HEK293 (cell line): ENCODE data around the gene ABCA2.

Source experiments
- CTCF ChIA-PET: fragments of 350-600 bp; formaldehyde crosslinking; extraction: SDS; loops from one replicate; lab custom pipeline; 2021; ENCODE audit warnings: antibody characterized with exemption; lab: Yijun Ruan, JAX
- POLR2A ChIA-PET: fragments of 300-600 bp; formaldehyde crosslinking; extraction: SDS; loops from one replicate; lab custom pipeline; 2020; ENCODE audit warnings: antibody characterized with exemption, inconsistent platforms; lab: Yijun Ruan, JAX
- H3K27ac ChIP-seq: fragments of 200-500 bp; sonication (Bioruptor generic); 2 replicates; pipeline ENCODE4 v1.5.1; 2014; ENCODE audit warnings: low read depth, low read length, control low read depth, inconsistent platforms; ENCODE audit errors: extremely low read depth
- H3K36me3 ChIP-seq, 2 experiments: fragments of 200-500 bp in 1 of 2; sonication (Bioruptor generic) in 1 of 2; 1 replicate in 1 of 2; 2 replicates in 1 of 2; pipeline ENCODE4 v1.5.1; 2014 to 2017; ENCODE audit warnings: inconsistent platforms in 2 of 2, low read length in 2 of 2; ENCODE audit not compliant: control insufficient read depth in 2 of 2, insufficient read depth in 1 of 2
- H3K4me1 ChIP-seq: fragments of 200-500 bp; sonication (Bioruptor generic); 2 replicates; pipeline ENCODE4 v1.5.1; 2014; ENCODE audit warnings: mild to moderate bottlenecking, low read length, inconsistent platforms; ENCODE audit not compliant: control insufficient read depth, insufficient read depth
- H3K4me3 ChIP-seq: 2 replicates; pipeline ENCODE4 v1.5.1; 2011; ENCODE audit warnings: low read depth, mild to moderate bottlenecking, control low read depth, low read length, moderate library complexity
- H3K9me3 ChIP-seq: fragments of 200-500 bp; sonication (Bioruptor generic); 2 replicates; pipeline ENCODE4 v1.5.1; 2014; ENCODE audit warnings: low read depth, low read length, inconsistent platforms; ENCODE audit not compliant: control insufficient read depth, insufficient read depth
- EGR2 ChIP-seq: fragments of 450-650 bp; formaldehyde crosslinking; IDR thresholded peaks from 2 replicates; pipeline ENCODE4 v1.5.1; 2016; ENCODE audit warnings: low read depth, missing biosample characterization, missing genetic modification characterization
- KLF1 ChIP-seq: fragments of 450-650 bp; formaldehyde crosslinking; IDR thresholded peaks from 2 replicates; pipeline ENCODE4 v1.5.1; 2016; ENCODE audit warnings: missing biosample characterization, missing genetic modification characterization
- KLF8 ChIP-seq: fragments of 450-650 bp; formaldehyde crosslinking; IDR thresholded peaks from 2 replicates; pipeline ENCODE4 v1.5.1; 2016; ENCODE audit warnings: missing biosample characterization, missing genetic modification characterization
- MYNN ChIP-seq: fragments of 450-650 bp; formaldehyde crosslinking; IDR thresholded peaks from 2 replicates; pipeline ENCODE4 v1.5.1; 2016; ENCODE audit warnings: missing biosample characterization, missing genetic modification characterization, borderline replicate concordance
- ZFHX2 ChIP-seq: fragments of 450-650 bp; formaldehyde crosslinking; conservative IDR thresholded peaks from 2 replicates; pipeline ENCODE4 v1.5.1; 2016; ENCODE audit warnings: missing biosample characterization, missing genetic modification characterization
- ZIC2 ChIP-seq: fragments of 450-650 bp; formaldehyde crosslinking; IDR thresholded peaks from 2 replicates; pipeline ENCODE4 v1.5.1; 2016; ENCODE audit warnings: missing biosample characterization, missing genetic modification characterization
- ZNF223 ChIP-seq: fragments of 450-650 bp; formaldehyde crosslinking; IDR thresholded peaks from 2 replicates; pipeline ENCODE4 v1.5.1; 2016; ENCODE audit warnings: missing biosample characterization, missing genetic modification characterization
- ZNF544 ChIP-seq: fragments of 450-650 bp; formaldehyde crosslinking; IDR thresholded peaks from 2 replicates; pipeline ENCODE4 v1.5.0; 2017; ENCODE audit warnings: missing biosample characterization, missing genetic modification characterization
- ZNF596 ChIP-seq: fragments of 450-650 bp; IDR thresholded peaks from 2 replicates; pipeline ENCODE4 v1.5.0; 2018; ENCODE audit warnings: missing biosample characterization, mild to moderate bottlenecking, missing genetic modification characterization, moderate library complexity
- ZNF600 ChIP-seq: fragments of 450-650 bp; formaldehyde crosslinking; IDR thresholded peaks from 2 replicates; pipeline ENCODE4 v1.5.1; 2016; ENCODE audit warnings: missing biosample characterization, missing genetic modification characterization
- ZNF677 ChIP-seq: fragments of 450-650 bp; IDR thresholded peaks from 2 replicates; pipeline ENCODE4 v1.5.0; 2018; ENCODE audit warnings: missing biosample characterization, mild to moderate bottlenecking, missing genetic modification characterization, moderate library complexity
- ZNF791 ChIP-seq: fragments of 450-650 bp; formaldehyde crosslinking; IDR thresholded peaks from 2 replicates; pipeline ENCODE4 v1.5.1; 2016; ENCODE audit warnings: missing biosample characterization, missing genetic modification characterization
- TF ChIP-seq, protein P1 (sequence below): fragments of 450-650 bp; formaldehyde crosslinking; IDR thresholded peaks from 2 replicates; pipeline ENCODE4 v1.5.1; 2016; ENCODE audit warnings: missing biosample characterization, missing genetic modification characterization
- TF ChIP-seq, protein P2 (sequence below): fragments of 450-650 bp; formaldehyde crosslinking; IDR thresholded peaks from 2 replicates; pipeline ENCODE4 v1.5.1; 2016; ENCODE audit warnings: missing biosample characterization, missing genetic modification characterization

Gene ABCA2

DNA sequence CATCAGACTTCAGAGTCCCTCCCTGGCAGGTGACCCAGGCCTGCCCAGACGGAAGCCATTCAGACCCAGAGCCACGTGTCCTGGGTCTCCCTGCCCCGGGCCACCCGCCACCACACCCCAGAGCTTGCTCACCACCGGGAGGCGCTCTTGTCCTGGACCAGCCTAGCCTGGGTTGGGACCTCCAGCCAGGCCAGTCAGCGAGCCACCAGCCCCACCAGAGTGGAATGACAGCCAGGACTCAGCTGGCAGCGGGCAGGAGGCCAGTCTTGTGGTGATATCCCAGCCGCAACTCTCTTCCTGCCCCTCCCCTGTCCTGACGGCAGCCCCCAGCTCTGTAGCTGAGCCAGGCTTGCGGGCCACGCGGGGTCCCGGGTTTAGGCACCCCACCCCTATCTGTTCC lies 52.4 kb downstream of the ABCA2 start:
- no peak overlapping the region for H3K27ac ChIP-seq
- H3K4me3 ChIP-seq, result no peak overlapping the region
- H3K4me1 ChIP-seq, result no peaks in the 10 kb centered on the region
- POLR2A ChIA-PET, result interaction anchor here (0.9 to 2.5 kb wide), 3 partner anchors 17 to 54 kb away, joined by 4 to 7 read pairs (median 4); partner anchors contain the start of gene PAXX
- H3K36me3 ChIP-seq, result no peaks in the 10 kb centered on the region
- no peaks in the 10 kb centered on the region for H3K9me3 ChIP-seq
- CTCF ChIA-PET, result interaction anchor here (0.6 to 3.4 kb wide), 10 partner anchors 10 to 133 kb away, joined by 3 to 22 read pairs (median 4); partner anchors contain the start of gene C8G
- TF ChIP-seq, protein P1, sequence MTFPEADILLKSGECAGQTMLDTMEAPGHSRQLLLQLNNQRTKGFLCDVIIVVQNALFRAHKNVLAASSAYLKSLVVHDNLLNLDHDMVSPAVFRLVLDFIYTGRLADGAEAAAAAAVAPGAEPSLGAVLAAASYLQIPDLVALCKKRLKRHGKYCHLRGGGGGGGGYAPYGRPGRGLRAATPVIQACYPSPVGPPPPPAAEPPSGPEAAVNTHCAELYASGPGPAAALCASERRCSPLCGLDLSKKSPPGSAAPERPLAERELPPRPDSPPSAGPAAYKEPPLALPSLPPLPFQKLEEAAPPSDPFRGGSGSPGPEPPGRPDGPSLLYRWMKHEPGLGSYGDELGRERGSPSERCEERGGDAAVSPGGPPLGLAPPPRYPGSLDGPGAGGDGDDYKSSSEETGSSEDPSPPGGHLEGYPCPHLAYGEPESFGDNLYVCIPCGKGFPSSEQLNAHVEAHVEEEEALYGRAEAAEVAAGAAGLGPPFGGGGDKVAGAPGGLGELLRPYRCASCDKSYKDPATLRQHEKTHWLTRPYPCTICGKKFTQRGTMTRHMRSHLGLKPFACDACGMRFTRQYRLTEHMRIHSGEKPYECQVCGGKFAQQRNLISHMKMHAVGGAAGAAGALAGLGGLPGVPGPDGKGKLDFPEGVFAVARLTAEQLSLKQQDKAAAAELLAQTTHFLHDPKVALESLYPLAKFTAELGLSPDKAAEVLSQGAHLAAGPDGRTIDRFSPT (tag by site-specific recombination), result 0 out of 2 replicates have a peak, but pooled peaks have one; percentile 6
- TF ChIP-seq ZNF677 (tag by site-specific recombination) (no peak), ZNF596 (tag by site-specific recombination) (no peak), ZIC2 (tag by site-specific recombination) (peak; percentile 34; the same call in 1 of the 2 replicates), ZNF223 (tag by site-specific recombination) (peak; percentile 91)
- TF ChIP-seq, protein P2, sequence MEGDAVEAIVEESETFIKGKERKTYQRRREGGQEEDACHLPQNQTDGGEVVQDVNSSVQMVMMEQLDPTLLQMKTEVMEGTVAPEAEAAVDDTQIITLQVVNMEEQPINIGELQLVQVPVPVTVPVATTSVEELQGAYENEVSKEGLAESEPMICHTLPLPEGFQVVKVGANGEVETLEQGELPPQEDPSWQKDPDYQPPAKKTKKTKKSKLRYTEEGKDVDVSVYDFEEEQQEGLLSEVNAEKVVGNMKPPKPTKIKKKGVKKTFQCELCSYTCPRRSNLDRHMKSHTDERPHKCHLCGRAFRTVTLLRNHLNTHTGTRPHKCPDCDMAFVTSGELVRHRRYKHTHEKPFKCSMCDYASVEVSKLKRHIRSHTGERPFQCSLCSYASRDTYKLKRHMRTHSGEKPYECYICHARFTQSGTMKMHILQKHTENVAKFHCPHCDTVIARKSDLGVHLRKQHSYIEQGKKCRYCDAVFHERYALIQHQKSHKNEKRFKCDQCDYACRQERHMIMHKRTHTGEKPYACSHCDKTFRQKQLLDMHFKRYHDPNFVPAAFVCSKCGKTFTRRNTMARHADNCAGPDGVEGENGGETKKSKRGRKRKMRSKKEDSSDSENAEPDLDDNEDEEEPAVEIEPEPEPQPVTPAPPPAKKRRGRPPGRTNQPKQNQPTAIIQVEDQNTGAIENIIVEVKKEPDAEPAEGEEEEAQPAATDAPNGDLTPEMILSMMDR (tag by site-specific recombination), result 0 out of 2 replicates have a peak, but pooled peaks have one; percentile 16

DNA sequence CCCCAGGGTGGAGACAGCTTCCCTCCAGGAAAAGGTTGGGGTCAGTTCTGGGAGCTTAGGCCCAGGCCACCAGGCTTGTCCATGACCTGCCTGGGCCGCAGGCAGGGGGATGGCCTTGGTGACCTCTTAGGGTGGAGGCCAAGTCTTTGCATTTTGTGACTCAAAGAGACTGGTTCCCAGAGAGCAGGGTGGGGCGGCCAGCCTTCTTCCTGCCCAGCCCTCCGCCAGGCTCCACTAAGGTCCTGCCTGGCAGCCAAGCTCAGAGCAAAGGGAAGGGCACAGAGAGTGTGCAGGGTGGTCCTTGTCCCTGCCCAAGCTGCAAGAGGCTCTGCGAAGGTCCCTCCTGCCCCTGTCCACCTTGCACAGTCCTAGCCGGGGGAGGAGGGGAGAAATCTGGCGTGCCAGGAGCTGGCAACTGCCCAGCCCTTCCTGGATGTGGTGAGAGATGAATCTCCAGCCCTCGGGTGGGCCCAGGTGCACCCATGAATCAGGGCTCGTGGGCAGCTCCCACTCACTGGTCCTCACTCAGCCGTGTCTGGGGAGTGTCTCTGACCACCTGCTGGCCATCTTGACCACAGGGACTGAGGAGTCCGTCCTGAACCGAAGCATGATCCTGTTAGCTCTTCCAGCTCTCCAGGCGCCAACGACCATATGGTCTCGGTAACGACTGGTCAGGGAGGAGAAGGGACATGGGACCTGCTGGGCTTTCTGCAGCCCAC lies 53.1 kb downstream of the ABCA2 start:
- no peaks in the 10 kb centered on the region for H3K36me3 ChIP-seq
- H3K27ac ChIP-seq, result no peak overlapping the region
- POLR2A ChIA-PET, result interaction anchor here (0.9 to 2.5 kb wide), 3 partner anchors 17 to 54 kb away, joined by 4 to 7 read pairs (median 5); partner anchors contain the start of gene PAXX
- no peaks in the 10 kb centered on the region for H3K4me1 ChIP-seq
- no peak overlapping the region for H3K4me3 ChIP-seq
- CTCF ChIA-PET, result interaction anchor here (0.5 to 3.4 kb wide), 12 partner anchors 10 to 614 kb away, joined by 3 to 22 read pairs (median 4); partner anchors contain the start of gene C8G
- TF ChIP-seq MYNN (tag by site-specific recombination) (no peak), ZFHX2 (tag by site-specific recombination) (0 out of 2 replicates have a peak, but pooled peaks have one; percentile 18), EGR2 (tag by site-specific recombination) (peak; percentile 16; the same call in 1 of the 2 replicates)
- no peaks in the 10 kb centered on the region for H3K9me3 ChIP-seq

DNA sequence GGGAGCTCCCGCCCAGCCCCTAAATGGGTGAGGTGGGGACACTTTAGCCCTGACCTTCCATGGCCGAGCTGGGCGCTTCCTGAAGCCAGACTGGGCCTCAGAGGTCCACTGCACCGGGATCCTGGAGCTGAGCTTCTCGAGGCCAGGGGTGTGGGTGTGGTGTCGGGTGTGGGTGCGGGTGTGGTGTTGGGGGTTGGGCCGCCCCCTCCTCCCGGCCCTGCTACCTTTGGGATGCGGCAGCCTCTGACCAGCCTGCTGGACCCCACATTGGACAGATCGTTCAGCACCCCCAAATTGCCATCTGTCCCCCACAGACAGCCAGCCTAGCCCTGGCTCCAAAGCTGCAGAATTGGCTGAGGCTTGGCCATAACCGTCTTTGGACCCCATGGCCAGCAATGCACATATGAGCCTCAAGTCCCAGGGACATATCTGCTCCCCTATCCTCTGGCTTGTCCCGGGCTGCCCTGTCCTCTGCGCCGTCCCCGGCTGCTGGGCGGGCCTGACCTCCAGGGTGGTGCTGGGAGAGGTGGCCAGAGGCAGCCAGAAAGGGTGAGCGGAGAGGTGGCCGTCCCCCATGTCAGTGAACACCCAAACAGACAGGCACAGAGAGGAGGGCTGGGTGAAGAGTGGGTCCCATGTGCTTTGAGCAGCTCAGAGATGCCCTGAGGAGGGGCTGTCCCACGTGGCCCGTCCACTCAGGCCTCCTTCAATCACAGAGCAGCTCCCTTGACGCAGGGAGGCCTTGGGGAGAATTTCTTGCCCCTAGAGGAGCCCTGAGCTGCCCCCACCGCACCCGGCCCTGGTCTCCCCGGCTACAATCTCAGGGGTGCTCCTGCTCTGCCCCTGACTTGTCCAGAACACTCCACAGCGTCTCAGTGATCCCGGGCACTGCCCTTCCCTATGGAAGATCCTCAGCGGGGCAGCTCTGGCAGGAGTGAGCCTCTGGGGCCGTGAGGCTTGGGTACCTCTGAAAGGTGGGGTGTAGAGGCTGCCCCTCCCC lies 54.1 kb downstream of the ABCA2 start:
- Histone ChIP-seq H3K36me3 (no peaks in the 10 kb centered on the region), H3K27ac (no peak overlapping the region)
- CTCF ChIA-PET, result interaction anchor here (0.5 to 3.4 kb wide), 8 partner anchors 18 to 409 kb away, joined by 3 to 22 read pairs (median 3); no protein-coding TSS in a partner anchor
- TF ChIP-seq KLF1 (peak; percentile 100), ZFHX2 (tag by site-specific recombination) (peak; percentile 50), ZNF600 (tag by site-specific recombination) (peak; percentile 77), ZNF544 (tag by site-specific recombination) (no peak), EGR2 (tag by site-specific recombination) (peak; percentile 69), KLF8 (tag by site-specific recombination) (peak; percentile 94), ZNF791 (tag by site-specific recombination) (no peak)
- TF ChIP-seq, all 188 proteins: peak for 5
- no peak overlapping the region for H3K4me3 ChIP-seq
- POLR2A ChIA-PET, result interaction anchor here (1.2 kb wide), 1 partner anchor 18 kb away, joined by 6 read pairs; the partner anchor contains the start of gene PAXX
- H3K9me3 ChIP-seq, result no peaks in the 10 kb centered on the region
- no peaks in the 10 kb centered on the region for H3K4me1 ChIP-seq
